Lower leg skin (tissue), 3 donors: Measurements from ENCODE around the gene RGS7.

ENCODE experiments used
- POLR2A ChIP-seq, 2 donors: fragments of 450-650 bp; IDR thresholded peaks; one replicate each; pipeline ENCODE4 v1.6.1; 2016 to 2017; ENCODE audit warnings: antibody characterized with exemption in 2 of 2, mild to moderate bottlenecking in 1 of 2, moderate library complexity in 1 of 2
- TF ChIP-seq, protein P1 (sequence below), 3 donors: fragments of 450-650 bp; IDR thresholded peaks; one replicate each; pipeline ENCODE4 v1.5.1; 2016; ENCODE audit warnings: antibody characterized with exemption in 3 of 3, mild to moderate bottlenecking in 3 of 3, moderate library complexity in 2 of 3

GRCh38 chr1:240801442-240801841, 555.6 kb downstream of the RGS7 start:
- TF ChIP-seq, protein P1, sequence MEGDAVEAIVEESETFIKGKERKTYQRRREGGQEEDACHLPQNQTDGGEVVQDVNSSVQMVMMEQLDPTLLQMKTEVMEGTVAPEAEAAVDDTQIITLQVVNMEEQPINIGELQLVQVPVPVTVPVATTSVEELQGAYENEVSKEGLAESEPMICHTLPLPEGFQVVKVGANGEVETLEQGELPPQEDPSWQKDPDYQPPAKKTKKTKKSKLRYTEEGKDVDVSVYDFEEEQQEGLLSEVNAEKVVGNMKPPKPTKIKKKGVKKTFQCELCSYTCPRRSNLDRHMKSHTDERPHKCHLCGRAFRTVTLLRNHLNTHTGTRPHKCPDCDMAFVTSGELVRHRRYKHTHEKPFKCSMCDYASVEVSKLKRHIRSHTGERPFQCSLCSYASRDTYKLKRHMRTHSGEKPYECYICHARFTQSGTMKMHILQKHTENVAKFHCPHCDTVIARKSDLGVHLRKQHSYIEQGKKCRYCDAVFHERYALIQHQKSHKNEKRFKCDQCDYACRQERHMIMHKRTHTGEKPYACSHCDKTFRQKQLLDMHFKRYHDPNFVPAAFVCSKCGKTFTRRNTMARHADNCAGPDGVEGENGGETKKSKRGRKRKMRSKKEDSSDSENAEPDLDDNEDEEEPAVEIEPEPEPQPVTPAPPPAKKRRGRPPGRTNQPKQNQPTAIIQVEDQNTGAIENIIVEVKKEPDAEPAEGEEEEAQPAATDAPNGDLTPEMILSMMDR (IDR thresholded peaks at IDR 0.05): no peak
- no peak for TF ChIP-seq POLR2A (IDR thresholded peaks at IDR 0.05)
